Endothelial cell of umbilical vein (primary cell): ENCODE data around the gene ASIP. TPM values are rescaled to one million over a fixed set of nuclear protein-coding genes. Genes with fewer than 3 reads are reported as not detected.

Source experiments
- BruUV-seq: library from RNA; stranded (reverse); fragments of 400-500 nt; replicated peaks from 2 replicates; lab custom pipeline; 2021; lab: Mats Ljungman, UMichigan
- CTCF ChIA-PET: fragments of 300-600, 350-600 bp; sonication (Branson Sonifier 250); formaldehyde crosslinking; loops from one replicate; lab custom pipeline; 2021; ENCODE audit warnings: antibody characterized with exemption, inconsistent platforms; lab: Charles Lee
- POLR2A ChIA-PET: fragments of 300-600, 350-600 bp; sonication (Branson Sonifier 250); formaldehyde crosslinking; loops from one replicate; lab custom pipeline; 2021; ENCODE audit warnings: antibody characterized with exemption, inconsistent platforms; lab: Charles Lee
- DNase-seq: peaks from one replicate; pipeline ENCODE4 v3.0.0-alpha.2; 2011; ENCODE audit warnings: low read depth, low spot score
- FAIRE-seq: peaks from 2 replicates; lab custom pipeline; 2011; peaks lifted over from hg19 to GRCh38; lab: Jason Lieb, UNC
- H2AFZ ChIP-seq: 2 replicates; pipeline ENCODE4 v1.6.0; 2012; ENCODE audit warnings: low read depth, low read length, control low read depth, inconsistent platforms
- H3K27ac ChIP-seq: 2 replicates; pipeline ENCODE4 v1.5.1; 2011; ENCODE audit warnings: low read depth, mild to moderate bottlenecking, control low read depth, low read length, moderate library complexity; ENCODE audit not compliant: insufficient read depth
- H3K27me3 ChIP-seq, 2 experiments: 2 replicates each; pipeline versions ENCODE4 v1.6.0 to v1.6.1; 2011; ENCODE audit warnings: low read length in 2 of 2, mixed read lengths in 1 of 2; ENCODE audit not compliant: control insufficient read depth in 2 of 2, insufficient read depth in 2 of 2
- H3K36me3 ChIP-seq, 2 experiments: 2 replicates in 1 of 2; 3 replicates in 1 of 2; pipeline ENCODE4 v1.5.1; 2011; ENCODE audit warnings: low read length in 2 of 2, mild to moderate bottlenecking in 1 of 2, moderate library complexity in 1 of 2; ENCODE audit not compliant: control insufficient read depth in 2 of 2, insufficient read depth in 2 of 2; ENCODE audit errors: extremely low read depth in 1 of 2
- H3K4me1 ChIP-seq: 3 replicates; pipeline ENCODE4 v1.5.1; 2011; ENCODE audit warnings: mild to moderate bottlenecking, low read length; ENCODE audit not compliant: control insufficient read depth, insufficient read depth; ENCODE audit errors: extremely low read depth
- H3K4me2 ChIP-seq: 2 replicates; pipeline ENCODE4 v1.6.1; 2011; ENCODE audit warnings: low read length, control low read depth, mixed read lengths; ENCODE audit not compliant: insufficient read depth
- H3K4me3 ChIP-seq, 3 experiments: fragments of 200-600 bp in 1 of 3; sonication (generic), shearing (Covaris generic) in 1 of 3; replicated peaks in 1 of 3; 2 replicates each; pipeline ENCODE4 v1.5.1; 2011 to 2016; ENCODE audit warnings: control low read depth in 3 of 3, low read length in 3 of 3, mild to moderate bottlenecking in 2 of 3, inconsistent platforms in 1 of 3, low read depth in 1 of 3, moderate library complexity in 1 of 3; ENCODE audit not compliant: insufficient read depth in 1 of 3
- H3K79me2 ChIP-seq: 2 replicates; pipeline ENCODE4 v1.6.0; 2012; ENCODE audit warnings: low read length, inconsistent platforms; ENCODE audit not compliant: control insufficient read depth, insufficient read depth
- H3K9ac ChIP-seq: replicated peaks from 2 replicates; pipeline ENCODE3; 2011; ENCODE audit warnings: low read length, control low read depth; ENCODE audit not compliant: insufficient read depth; ENCODE audit errors: extremely low read depth
- H3K9me1 ChIP-seq: replicated peaks from 3 replicates; pipeline ENCODE4 v1.6.0; 2011; ENCODE audit warnings: mild to moderate bottlenecking, low read length; ENCODE audit not compliant: control insufficient read depth, insufficient read depth; ENCODE audit errors: extremely low read depth
- H3K9me3 ChIP-seq: replicated peaks from 2 replicates; pipeline ENCODE4 v1.5.1; 2012; ENCODE audit warnings: low read length, inconsistent platforms; ENCODE audit not compliant: control insufficient read depth, insufficient read depth
- H4K20me1 ChIP-seq: replicated peaks from 2 replicates; pipeline ENCODE3; 2011; ENCODE audit warnings: mild to moderate bottlenecking, low read length; ENCODE audit not compliant: control insufficient read depth, insufficient read depth; ENCODE audit errors: extremely low read depth
- CTCF ChIP-seq, 2 donors: IDR thresholded peaks; 1 replicate in 1 of 2; 2 replicates in 1 of 2; pipeline ENCODE4 v1.5.1; 2011; ENCODE audit warnings: low read length in 2 of 2, mild to moderate bottlenecking in 2 of 2, moderate library complexity in 2 of 2, control low read depth in 1 of 2, inconsistent platforms in 1 of 2, low read depth in 1 of 2; ENCODE audit not compliant: insufficient read depth in 1 of 2; ENCODE audit errors: extremely low read depth in 1 of 2
- EZH2 ChIP-seq: IDR thresholded peaks from 2 replicates; pipeline ENCODE4 v1.6.1; 2012; ENCODE audit warnings: borderline replicate concordance, low read depth, mild to moderate bottlenecking, moderate library complexity, low read length, inconsistent platforms; ENCODE audit not compliant: severe bottlenecking
- FOS ChIP-seq: IDR thresholded peaks from 2 replicates; pipeline ENCODE4 v1.6.1; 2011; ENCODE audit warnings: mild to moderate bottlenecking, low read length, moderate library complexity, borderline replicate concordance; ENCODE audit not compliant: insufficient read depth
- GATA2 ChIP-seq: IDR thresholded peaks from 2 replicates; pipeline ENCODE4 v1.7.0; 2011; ENCODE audit warnings: low read depth, mild to moderate bottlenecking, moderate library complexity, mixed read lengths, low read length; ENCODE audit not compliant: insufficient read length, insufficient read depth
- JUN ChIP-seq: IDR thresholded peaks from 2 replicates; pipeline ENCODE4 v1.6.1; 2011; ENCODE audit warnings: borderline replicate concordance, low read depth; ENCODE audit not compliant: insufficient read length, insufficient read depth
- MAX ChIP-seq: IDR thresholded peaks from 2 replicates; pipeline ENCODE4 v1.6.1; 2011; ENCODE audit not compliant: insufficient read depth, insufficient read length
- MYC ChIP-seq: IDR thresholded peaks from one replicate; pipeline ENCODE4 v1.6.1; 2011; ENCODE audit warnings: mild to moderate bottlenecking, low read depth, low read length
- POLR2A ChIP-seq: IDR thresholded peaks from 2 replicates; pipeline ENCODE4 v1.6.1; 2012; ENCODE audit warnings: low read depth, mild to moderate bottlenecking, control low read depth, low read length
- POLR2AphosphoS5 ChIP-seq: IDR thresholded peaks from 2 replicates; pipeline ENCODE4 v1.6.1; 2012; ENCODE audit warnings: low read depth, mild to moderate bottlenecking, control low read depth, low read length, moderate library complexity; ENCODE audit not compliant: insufficient read depth
- dilution Hi-C: fragments of 300-500 bp; cut with MboI; formaldehyde crosslinking; loops from one replicate; pipeline ENCODE4 v1.15.0; 2019; ENCODE audit warnings: low sequenced_read_pairs; ENCODE audit not compliant: extremely low pct_ligation_motif_present
- intact Hi-C: fragments of 100-400 bp; cut with micrococcal nuclease; formaldehyde crosslinking; loops from one replicate; pipeline ENCODE4 v1.10.0; 2022
- polyA plus RNA-seq, 4 experiments: library from polyadenylated mRNA; depleted of rRNA in 3 of 4; stranded (reverse) in 3 of 4; unstranded in 1 of 4; fragments of >200 nt; gene quantifications; 2 replicates each; pipeline versions ENCODE4 v1.2.1 to v1.2.3, GENCODE V29; 2011 to 2012; ENCODE audit warnings: missing spikeins in 1 of 4
- total RNA-seq: library from RNA; stranded (reverse); gene quantifications from 2 replicates; pipeline ENCODE4 v1.2.3, GENCODE V29; 2021

The ASIP gene
- total and polyA plus RNA-seq, 2 donors (not counting 3 experiments of a cell fraction or from before 2014, with no cell fraction given) = not detected

- BruUV-seq = no TSS peak
- Histone ChIP-seq H3K79me2 (no peaks in the 10 kb centered on the region), H3K4me2 (no peak overlapping the region), H4K20me1 (no peaks in the 10 kb centered on the region), H3K9ac (no peak overlapping the region), H2AFZ (no peak overlapping the region), H3K4me3 (no peak overlapping the region), H3K27ac (no peak overlapping the region), H3K9me3 (no peaks in the 10 kb centered on the region), H3K27me3 (peaks cover 22 to 38% of the 10 kb centered on the region in 2 experiments), H3K9me1 (no peaks in the 10 kb centered on the region), H3K36me3 (no peaks in the 10 kb centered on the region), H3K4me1 (no peaks in the 10 kb centered on the region)
- ChIA-PET CTCF (interaction anchor here (2.3 kb wide), 1 partner anchor 12 kb away, joined by 9 read pairs; no protein-coding TSS in a partner anchor), POLR2A (no interaction called here)
- TF ChIP-seq EZH2 (no peak), FOS (no peak), MYC (no peak), CTCF (IDR thresholded peaks at IDR 0.05; ENCODE audit: extremely low read depth in 1 of 2, insufficient read depth in 1 of 2, low read depth in 1 of 2, low read length in 2 of 2) (no peak), GATA2 (no peak), POLR2A (no peak), JUN (no peak), MAX (no peak), POLR2AphosphoS5 (no peak)
- DNase-seq (no peak), FAIRE-seq (no peak)
- dilution Hi-C loops = no loop called here
- intact Hi-C loops = no loop called here
These were observed 2.2 kb downstream of the ASIP start for GRCh38 chr20:34243377-34243776.
